Chondrocyte (in vitro differentiated cells): ENCODE measurements around the gene PUS10. TPM values are rescaled to one million over a fixed set of nuclear protein-coding genes. Genes with fewer than 3 reads are reported as not detected.

ENCODE experiments used
- DNase-seq: peaks from one replicate; pipeline ENCODE4 v3.0.0; 2021; ENCODE audit warnings: mixed read lengths, low spot score
- H3K27ac Mint-ChIP-seq: one replicate; pipeline ENCODE4 v1.8.0; 2021; ENCODE audit warnings: mild to moderate bottlenecking, moderate library complexity, mixed read lengths; ENCODE audit not compliant: unreplicated experiment
- H3K27me3 Mint-ChIP-seq: 2 replicates; pipeline ENCODE4 v1.8.0; 2021; ENCODE audit warnings: low read depth, mixed read lengths
- H3K36me3 Mint-ChIP-seq: 2 replicates; pipeline ENCODE4 v1.8.0; 2021; ENCODE audit warnings: low read depth, mixed read lengths
- H3K4me1 Mint-ChIP-seq: 2 replicates; pipeline ENCODE4 v1.8.0; 2021; ENCODE audit warnings: low read depth, mild to moderate bottlenecking, mixed read lengths
- H3K4me3 Mint-ChIP-seq: one replicate; pipeline ENCODE4 v1.8.0; 2021; ENCODE audit warnings: mild to moderate bottlenecking, moderate library complexity, mixed read lengths; ENCODE audit not compliant: unreplicated experiment
- H3K9me3 Mint-ChIP-seq: 2 replicates; pipeline ENCODE4 v1.8.0; 2021; ENCODE audit warnings: low read depth, mixed read lengths
- total RNA-seq: library from RNA; stranded (reverse); gene quantifications from 3 replicates; pipeline ENCODE4 v1.2.1, GENCODE V29; 2021
- TF ChIP-seq, protein P1 (sequence below): fragments of 200-600 bp; sonication (generic); IDR thresholded peaks from 2 replicates; pipeline ENCODE4 v1.5.0; 2021; ENCODE audit warnings: antibody characterized with exemption, mild to moderate bottlenecking, moderate library complexity

The PUS10 gene
- total RNA-seq, 1 donor from 2014 or later = 5.1 TPM

DNA sequence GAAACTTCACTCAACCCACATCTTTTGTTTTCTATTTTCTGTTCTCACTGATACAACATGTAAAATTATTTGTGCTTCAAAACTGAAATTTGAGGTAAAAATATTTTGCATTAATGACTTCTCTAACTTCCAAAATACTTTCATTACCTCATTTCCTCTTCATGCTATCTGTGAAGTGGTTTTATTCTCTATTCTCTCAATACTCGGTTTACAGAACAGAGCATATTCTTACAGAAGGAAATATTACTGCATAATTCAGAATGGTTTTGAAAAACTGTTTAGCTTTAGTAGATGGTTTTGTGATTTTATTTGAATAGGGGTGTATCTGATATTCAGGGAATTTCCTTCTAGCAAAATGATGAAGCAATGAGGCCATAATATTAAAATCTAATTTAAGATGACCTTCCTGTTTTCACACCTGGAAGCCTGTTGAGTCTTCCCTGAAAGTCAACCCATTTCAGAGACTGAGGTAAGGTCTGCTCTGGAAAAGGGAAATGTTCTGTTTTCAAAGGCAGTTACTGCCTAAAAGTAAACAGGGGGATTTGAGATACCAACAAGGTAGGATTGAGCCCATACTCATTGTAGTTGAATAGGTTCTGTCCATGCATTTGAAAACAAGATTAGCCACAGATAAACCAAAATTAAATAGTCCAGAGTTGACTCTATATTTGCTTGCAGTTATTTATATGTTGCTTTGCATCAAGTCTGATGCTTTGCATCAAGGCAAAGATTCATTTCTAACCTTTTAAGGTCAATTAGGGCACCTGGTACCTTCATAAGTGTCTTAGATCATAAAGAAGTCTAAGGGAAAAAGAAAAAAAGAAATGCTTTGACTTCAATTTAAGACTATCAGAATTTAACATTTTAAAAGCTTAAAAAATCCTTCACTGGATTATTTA lies 51.3 kb downstream of the PUS10 start:
- H3K36me3 Mint-ChIP-seq = no peaks in the 10 kb centered on the region
- no peaks in the 10 kb centered on the region for H3K27me3 Mint-ChIP-seq

DNA sequence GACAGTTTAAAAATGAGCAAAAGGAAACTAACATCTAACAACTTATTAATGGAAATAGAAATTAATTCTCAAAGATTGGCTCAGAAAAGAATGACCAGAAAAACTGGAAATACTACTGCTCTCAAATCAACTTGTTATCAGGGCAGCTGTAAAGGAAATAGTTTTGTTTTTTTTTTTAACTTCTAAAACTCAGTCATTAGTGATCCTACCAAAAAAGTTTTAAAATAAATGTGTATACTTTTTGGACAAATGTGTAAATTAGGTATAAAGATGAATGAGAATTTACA lies 52.6 kb downstream of the PUS10 start:
- H3K27me3 Mint-ChIP-seq = no peaks in the 10 kb centered on the region
- H3K4me1 Mint-ChIP-seq = peaks cover 9% of the 10 kb centered on the region
- DNase-seq = no peak
- no peak overlapping the region for H3K4me3 Mint-ChIP-seq
- H3K36me3 Mint-ChIP-seq = no peaks in the 10 kb centered on the region
- TF ChIP-seq, protein P1, sequence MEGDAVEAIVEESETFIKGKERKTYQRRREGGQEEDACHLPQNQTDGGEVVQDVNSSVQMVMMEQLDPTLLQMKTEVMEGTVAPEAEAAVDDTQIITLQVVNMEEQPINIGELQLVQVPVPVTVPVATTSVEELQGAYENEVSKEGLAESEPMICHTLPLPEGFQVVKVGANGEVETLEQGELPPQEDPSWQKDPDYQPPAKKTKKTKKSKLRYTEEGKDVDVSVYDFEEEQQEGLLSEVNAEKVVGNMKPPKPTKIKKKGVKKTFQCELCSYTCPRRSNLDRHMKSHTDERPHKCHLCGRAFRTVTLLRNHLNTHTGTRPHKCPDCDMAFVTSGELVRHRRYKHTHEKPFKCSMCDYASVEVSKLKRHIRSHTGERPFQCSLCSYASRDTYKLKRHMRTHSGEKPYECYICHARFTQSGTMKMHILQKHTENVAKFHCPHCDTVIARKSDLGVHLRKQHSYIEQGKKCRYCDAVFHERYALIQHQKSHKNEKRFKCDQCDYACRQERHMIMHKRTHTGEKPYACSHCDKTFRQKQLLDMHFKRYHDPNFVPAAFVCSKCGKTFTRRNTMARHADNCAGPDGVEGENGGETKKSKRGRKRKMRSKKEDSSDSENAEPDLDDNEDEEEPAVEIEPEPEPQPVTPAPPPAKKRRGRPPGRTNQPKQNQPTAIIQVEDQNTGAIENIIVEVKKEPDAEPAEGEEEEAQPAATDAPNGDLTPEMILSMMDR = no peak
- no peak overlapping the region for H3K27ac Mint-ChIP-seq
- no peaks in the 10 kb centered on the region for H3K9me3 Mint-ChIP-seq

More for the DNA sequence above, 51.3 kb downstream of the PUS10 start:
- Mint-ChIP-seq H3K9me3 (no peaks in the 10 kb centered on the region), H3K27ac (no peak overlapping the region), H3K4me3 (no peak overlapping the region), H3K4me1 (no peaks in the 10 kb centered on the region)
- TF ChIP-seq, protein P1 = no peak
- DNase-seq = no peak

DNA sequence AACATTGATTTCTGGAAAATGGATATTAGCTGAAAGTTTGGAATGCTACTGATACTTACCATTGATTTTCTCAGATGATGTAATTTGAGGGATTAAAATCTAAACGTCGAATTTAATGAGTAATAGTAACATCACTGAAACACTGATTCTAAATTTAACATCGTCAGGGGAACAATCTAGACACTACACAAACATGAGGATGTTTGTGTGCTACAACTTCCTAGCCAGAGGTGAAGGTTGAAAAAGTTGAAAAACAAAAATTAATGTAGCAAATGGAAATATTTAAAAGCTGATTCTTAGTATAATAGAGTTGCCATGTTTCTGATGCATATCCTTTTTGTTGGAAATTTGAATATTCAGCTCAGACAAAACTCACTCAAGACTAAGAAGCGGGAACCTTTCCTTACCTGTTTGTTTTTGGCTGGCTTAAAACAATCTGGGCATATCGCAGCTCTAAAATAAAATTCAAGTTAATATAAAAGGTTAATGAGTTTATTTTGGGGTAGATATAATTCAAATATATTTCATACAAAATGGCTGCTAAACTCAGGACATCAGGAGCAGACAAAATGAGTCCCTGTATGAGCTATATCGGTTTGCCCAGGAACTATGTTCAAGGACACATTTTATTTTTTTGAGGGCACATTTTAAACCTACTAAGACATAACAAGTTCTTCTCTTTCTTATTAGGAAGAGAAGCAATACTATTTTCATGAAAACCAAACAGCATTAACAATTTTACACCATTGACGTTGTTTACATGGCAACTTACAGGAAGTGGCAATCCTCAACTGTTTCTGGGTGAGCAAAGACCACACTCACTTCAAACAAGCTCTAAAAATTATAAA lies 53.2 kb downstream of the PUS10 start:
- TF ChIP-seq, protein P1 = no peak

DNA sequence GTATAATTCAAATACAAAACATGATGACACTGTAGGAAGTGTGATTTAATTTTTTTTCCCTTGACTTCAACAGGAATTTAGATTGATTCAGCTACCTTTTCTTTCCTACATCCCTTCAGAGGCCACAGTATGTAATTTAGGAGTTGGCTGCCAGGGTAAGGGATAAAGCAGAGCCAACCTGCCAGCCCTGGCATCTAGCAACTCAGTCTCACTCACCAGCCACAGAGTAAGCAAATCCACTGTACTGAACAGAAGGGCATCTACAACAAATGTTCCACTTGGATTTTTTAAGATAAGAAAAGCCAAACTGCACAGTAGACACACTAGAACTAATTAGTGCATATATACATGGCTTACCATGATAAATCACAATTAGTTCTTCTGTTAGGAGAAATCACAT lies 54.9 kb downstream of the PUS10 start:
- Mint-ChIP-seq H3K4me3 (no peak overlapping the region), H3K27me3 (no peaks in the 10 kb centered on the region), H3K4me1 (peaks cover 18% of the 10 kb centered on the region), H3K36me3 (no peaks in the 10 kb centered on the region), H3K27ac (no peak overlapping the region), H3K9me3 (no peaks in the 10 kb centered on the region)
- TF ChIP-seq, protein P1 = no peak
- DNase-seq = no peak

More for the DNA sequence above, 53.2 kb downstream of the PUS10 start:
- Mint-ChIP-seq H3K9me3 (no peaks in the 10 kb centered on the region), H3K4me1 (peaks cover 9% of the 10 kb centered on the region), H3K4me3 (no peak overlapping the region), H3K27me3 (no peaks in the 10 kb centered on the region), H3K27ac (no peak overlapping the region), H3K36me3 (no peaks in the 10 kb centered on the region)
- DNase-seq = no peak

DNA sequence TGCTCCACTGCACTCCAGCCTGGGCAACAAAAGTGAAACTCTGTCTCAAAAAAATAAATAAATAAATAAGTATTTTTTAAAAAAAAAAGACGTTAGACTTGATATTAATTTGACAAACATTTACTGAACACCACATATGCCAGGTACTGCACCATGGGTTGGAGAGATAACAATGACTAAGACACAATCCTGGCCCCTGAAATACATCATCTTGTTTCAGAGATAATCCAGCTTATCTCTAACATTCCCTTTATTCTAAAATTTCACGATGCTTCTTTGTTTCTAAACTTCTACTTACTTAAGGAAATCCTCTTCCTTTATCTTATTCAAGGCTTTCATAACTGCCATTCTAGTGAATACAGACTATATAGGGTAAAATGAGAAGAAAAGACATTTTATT lies 55.5 kb downstream of the PUS10 start:
- Mint-ChIP-seq H3K27ac (no peak overlapping the region), H3K27me3 (no peaks in the 10 kb centered on the region), H3K4me1 (peaks cover 18% of the 10 kb centered on the region), H3K4me3 (no peak overlapping the region), H3K9me3 (no peaks in the 10 kb centered on the region), H3K36me3 (no peaks in the 10 kb centered on the region)
- no peak for DNase-seq
- TF ChIP-seq, protein P1 = no peak
